Gastrocnemius medialis (tissue), 4 donors: Measurements from ENCODE around the gene GXYLT1. TPM values are rescaled to one million over a fixed set of nuclear protein-coding genes. Genes with fewer than 3 reads are reported as not detected.

Experiments
- ATAC-seq, 2 donors: fragments of 150-250 bp; one replicate each; pipeline ENCODE4 v1.9.1; 2016
- DNase-seq, 2 donors: peaks; one replicate each; pipeline ENCODE4 v3.0.0-alpha.2; 2019
- H3K27ac ChIP-seq, 4 donors: fragments of 200-600 bp; sonication (generic); 1 replicate in 1 of 4; 2 replicates in 3 of 4; pipeline ENCODE4 v1.5.1; 2016 to 2018; ENCODE audit warnings: mild to moderate bottlenecking in 2 of 4, moderate library complexity in 1 of 4
- H3K27me3 ChIP-seq, 3 donors: fragments of 200-600 bp; sonication (generic) in 2 of 3; 1 replicate in 1 of 3; 2 replicates in 2 of 3; pipeline versions ENCODE4 v1.5.1 to v1.6.0; 2016 to 2019; ENCODE audit warnings: mild to moderate bottlenecking in 1 of 3, moderate library complexity in 1 of 3
- H3K36me3 ChIP-seq, 2 donors: fragments of 200-600 bp; sonication (generic) in 1 of 2; one replicate each; pipeline ENCODE4 v1.5.1; 2017 to 2018
- H3K4me1 ChIP-seq, 2 donors: fragments of 200-600 bp; sonication (generic) in 1 of 2; one replicate each; pipeline ENCODE4 v1.5.1; 2016 to 2017; ENCODE audit warnings: mild to moderate bottlenecking in 2 of 2
- H3K4me3 ChIP-seq, 4 donors: fragments of 200-600 bp; sonication (generic) in 3 of 4; 1 replicate in 1 of 4; 2 replicates in 3 of 4; pipeline ENCODE4 v1.5.1; 2016 to 2019; ENCODE audit warnings: mild to moderate bottlenecking in 2 of 4
- H3K9me3 ChIP-seq, 3 donors: fragments of 200-600 bp; sonication (generic) in 2 of 3; 1 replicate in 1 of 3; 2 replicates in 2 of 3; pipeline ENCODE4 v1.5.1; 2016 to 2019
- CTCF ChIP-seq, 5 experiments: fragments of 450-650 bp in 3 of 5; fragments of 200-600 bp in 2 of 5; sonication (generic) in 2 of 5; IDR thresholded peaks in 4 of 5; conservative IDR thresholded peaks in 1 of 5; 1 replicate in 4 of 5; 2 replicates in 1 of 5; pipeline ENCODE4 v1.5.1; 2016 to 2019; ENCODE audit warnings: antibody characterized with exemption in 5 of 5, mild to moderate bottlenecking in 3 of 5, moderate library complexity in 3 of 5
- POLR2A ChIP-seq, 2 donors: fragments of 450-650 bp; IDR thresholded peaks; one replicate each; pipeline ENCODE4 v1.6.1; 2017; ENCODE audit warnings: antibody characterized with exemption in 2 of 2, mild to moderate bottlenecking in 2 of 2, moderate library complexity in 2 of 2
- in situ Hi-C, 4 donors: fragments of 200-750 bp; cut with MboI; loops; one replicate each; pipeline versions ENCODE4 v1.15.0 to v1.8.0; 2017; ENCODE audit warnings: low sequenced_read_pairs in 4 of 4
- intact Hi-C: fragments of 100-400 bp; cut with DNase I; formaldehyde crosslinking; loops from one replicate; pipeline ENCODE4 v1.15.1; 2023; ENCODE audit warnings: low total_unique reads
- total RNA-seq, 4 donors: library from RNA; depleted of rRNA; stranded (reverse); fragments of >200 nt; gene quantifications; one replicate each; pipeline versions ENCODE4 v1.1.0 to v1.2.3, GENCODE V29; 2016

The GXYLT1 gene
- total RNA-seq, 4 donors from 2014 or later: 4.4 to 5.5 (median 5.0) TPM

- Histone ChIP-seq H3K4me1 (peaks cover 21 to 34% of the 10 kb centered on the region in 2 donors), H3K36me3 (no peaks in the 10 kb centered on the region), H3K4me3 (peak overlapping the region; percentile 52 to 83 (median 68)), H3K9me3 (no peaks in the 10 kb centered on the region), H3K27me3 (no peaks in the 10 kb centered on the region), H3K27ac (peak overlapping the region; percentile 71 to 92 (median 88))
- in situ Hi-C loops: loop anchor here in 1 of 4 donors (10.0 kb wide), 1 partner anchor 91 kb away; the partner anchor contains the start of gene YAF2
- ATAC-seq (no peak), DNase-seq (no peak)
- intact Hi-C loops: loop anchor here (2.0 kb wide), 1 partner anchor 95 kb away; the partner anchor contains the start of gene YAF2
- TF ChIP-seq CTCF (IDR thresholded peaks at IDR 0.05 in 4 of 5, conservative IDR thresholded peaks at IDR 0.05 in 1 of 5) (no peak), POLR2A (IDR thresholded peaks at IDR 0.05) (no peak)
These were observed 591 bp downstream of the GXYLT1 start for GRCh38 chr12:42144158-42144407.

DNA sequence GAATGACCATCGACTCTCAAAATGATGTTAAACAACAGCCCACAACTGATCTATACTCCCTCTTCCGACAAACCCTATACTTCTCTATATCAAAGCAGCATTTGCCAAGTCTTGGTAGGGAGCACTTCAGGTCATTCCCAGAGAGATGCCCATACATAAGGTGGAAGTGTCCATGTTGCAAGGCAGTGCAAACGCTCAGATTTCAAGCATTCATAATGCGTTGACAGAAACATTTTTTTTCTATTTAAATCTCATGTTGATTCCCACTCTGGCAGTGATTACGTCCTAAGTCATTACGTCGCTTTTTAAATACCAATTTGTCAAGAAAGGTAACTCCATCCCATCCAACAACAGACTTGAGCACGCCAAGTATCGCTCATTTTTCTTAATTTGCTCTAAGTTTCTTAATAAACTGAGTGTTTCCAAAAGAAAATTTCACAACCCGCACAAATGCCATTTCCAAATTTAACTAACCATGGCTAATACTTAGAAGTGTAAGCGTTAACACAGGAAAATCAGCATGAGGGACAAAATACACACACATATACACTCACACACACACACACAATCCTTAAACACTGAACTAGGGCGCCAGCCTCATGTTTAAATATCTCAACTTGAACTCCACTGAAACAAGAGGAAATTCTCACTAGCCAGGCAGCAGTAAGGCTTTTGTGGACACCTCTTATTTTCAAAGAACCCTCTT, 1.1 kb downstream of the GXYLT1 start:
- peak overlapping the region; percentile 71 to 92 (median 88) for H3K27ac ChIP-seq
- TF ChIP-seq POLR2A (IDR thresholded peaks at IDR 0.05): no peak
- no peak for TF ChIP-seq CTCF (IDR thresholded peaks at IDR 0.05 in 4 of 5, conservative IDR thresholded peaks at IDR 0.05 in 1 of 5)
- intact Hi-C loops: loop anchor here (2.0 kb wide), 1 partner anchor 95 kb away; the partner anchor contains the start of gene YAF2

GRCh38 chr12:42141981-42142606, 2.6 kb downstream of the GXYLT1 start:
- no peak for DNase-seq
- no peak overlapping the region for H3K4me3 ChIP-seq
- intact Hi-C loops (no loop called here), in situ Hi-C loops (loop anchor here in 1 of 4 donors (10.0 kb wide), 1 partner anchor 93 kb away; the partner anchor contains the start of gene YAF2)
- TF ChIP-seq POLR2A (IDR thresholded peaks at IDR 0.05) (no peak), CTCF (IDR thresholded peaks at IDR 0.05 in 4 of 5, conservative IDR thresholded peaks at IDR 0.05 in 1 of 5) (no peak)
- no peaks in the 10 kb centered on the region for H3K36me3 ChIP-seq
- H3K4me1 ChIP-seq: peaks cover 25 to 37% of the 10 kb centered on the region in 2 donors
- ATAC-seq: no peak
- no peaks in the 10 kb centered on the region for H3K9me3 ChIP-seq
- H3K27me3 ChIP-seq: no peaks in the 10 kb centered on the region
- H3K27ac ChIP-seq: no peak overlapping the region

More for the DNA sequence above, 1.1 kb downstream of the GXYLT1 start:
- Histone ChIP-seq H3K27me3 (no peaks in the 10 kb centered on the region), H3K4me1 (peaks cover 21 to 34% of the 10 kb centered on the region in 2 donors), H3K4me3 (peak overlapping the region; percentile 52 to 83 (median 68)), H3K36me3 (no peaks in the 10 kb centered on the region), H3K9me3 (no peaks in the 10 kb centered on the region)
- DNase-seq: no peak
- in situ Hi-C loops: loop anchor here in 1 of 4 donors (10.0 kb wide), 1 partner anchor 91 kb away; the partner anchor contains the start of gene YAF2
- ATAC-seq: no peak

DNA sequence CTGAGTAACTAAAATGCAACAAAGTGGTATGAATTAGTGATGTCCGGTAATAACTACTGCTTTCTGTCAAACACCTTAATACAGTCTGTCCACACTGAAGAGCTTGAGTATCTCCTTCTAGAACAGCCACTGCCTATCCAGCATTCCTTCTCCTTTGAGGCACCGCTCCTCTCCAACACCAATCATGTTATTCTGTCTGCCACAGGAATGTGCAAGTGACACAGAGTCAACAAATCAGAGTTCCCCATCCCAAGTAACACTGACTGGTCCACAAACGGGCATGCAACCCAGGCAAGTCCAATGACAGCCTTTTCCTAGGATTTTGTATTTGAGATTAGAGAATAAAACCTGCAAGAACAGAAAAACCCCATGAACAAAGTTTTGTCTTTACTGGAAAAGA, 3.8 kb downstream of the GXYLT1 start:
- intact Hi-C loops: no loop called here
- ATAC-seq (no peak), DNase-seq (no peak)
- Histone ChIP-seq H3K4me3 (no peak overlapping the region), H3K27ac (no peak overlapping the region), H3K27me3 (no peaks in the 10 kb centered on the region), H3K9me3 (no peaks in the 10 kb centered on the region), H3K36me3 (no peaks in the 10 kb centered on the region), H3K4me1 (peaks cover 28 to 37% of the 10 kb centered on the region in 2 donors)
- in situ Hi-C loops: loop anchor here in 1 of 4 donors (10.0 kb wide), 1 partner anchor 94 kb away; the partner anchor contains the start of gene YAF2
- no peak for TF ChIP-seq POLR2A (IDR thresholded peaks at IDR 0.05)
- TF ChIP-seq CTCF (IDR thresholded peaks at IDR 0.05 in 4 of 5, conservative IDR thresholded peaks at IDR 0.05 in 1 of 5): no peak
